H1 (cell line): ENCODE results near the gene ALPG. TPM values are rescaled to one million over a fixed set of nuclear protein-coding genes. Genes with fewer than 3 reads are reported as not detected.
A peak's percentile ranks its signal among the peaks of the same experiment; 100 is the strongest.

Source experiments
- CTCF ChIA-PET: fragments of 300-600 bp; sonication (Branson Sonifier 250); formaldehyde crosslinking; loops from one replicate; lab custom pipeline; 2021; ENCODE audit not compliant: partially characterized antibody; lab: Charles Lee
- POLR2A ChIA-PET: fragments of 300-600 bp; sonication (Branson Sonifier 250); formaldehyde crosslinking; loops from one replicate; lab custom pipeline; 2021; ENCODE audit warnings: inconsistent platforms; ENCODE audit not compliant: partially characterized antibody; lab: Charles Lee
- DNase-seq, 2 experiments: peaks; one replicate each; pipeline versions ENCODE4 v3.0.0 to v3.0.0-alpha.2; 2010 to 2022; ENCODE audit warnings: low spot score in 2 of 2, low read depth in 1 of 2, mixed read lengths in 1 of 2
- FAIRE-seq: peaks from 2 replicates; lab custom pipeline; 2011; peaks lifted over from hg19 to GRCh38; lab: Jason Lieb, UNC
- H2AFZ ChIP-seq: 2 replicates; pipeline ENCODE4 v1.8.1; 2012; ENCODE audit warnings: low read length, inconsistent platforms
- H2AK5ac ChIP-seq: 2 replicates; pipeline ENCODE4 v1.6.1; 2013; ENCODE audit warnings: low read depth, low read length
- H2BK120ac ChIP-seq: replicated peaks from 2 replicates; pipeline ENCODE3; 2013; ENCODE audit warnings: low read depth, low read length, inconsistent platforms
- H2BK12ac ChIP-seq: 2 replicates; pipeline ENCODE4 v1.6.1; 2013; ENCODE audit warnings: low read depth, low read length
- H2BK15ac ChIP-seq: 2 replicates; pipeline ENCODE4 v1.6.1; 2013; ENCODE audit warnings: low read length
- H2BK20ac ChIP-seq: 2 replicates; pipeline ENCODE4 v1.6.1; 2013; ENCODE audit warnings: low read length
- H2BK5ac ChIP-seq: 2 replicates; pipeline ENCODE4 v1.6.1; 2013; ENCODE audit warnings: low read depth, low read length
- H3K14ac ChIP-seq: 2 replicates; pipeline ENCODE4 v1.6.1; 2013; ENCODE audit warnings: inconsistent platforms; ENCODE audit not compliant: insufficient read length
- H3K18ac ChIP-seq: 2 replicates; pipeline ENCODE4 v1.6.1; 2013; ENCODE audit warnings: low read length; ENCODE audit errors: extremely low read depth
- H3K23ac ChIP-seq: 2 replicates; pipeline ENCODE4 v1.6.1; 2013; ENCODE audit warnings: inconsistent platforms; ENCODE audit not compliant: insufficient read length
- H3K23me2 ChIP-seq: 2 replicates; pipeline ENCODE4 v1.6.1; 2013; ENCODE audit warnings: low read depth, low read length
- H3K27ac ChIP-seq: 2 replicates; pipeline ENCODE4 v1.6.1; 2011; ENCODE audit warnings: low read depth, low read length, inconsistent platforms
- H3K27me3 ChIP-seq, 4 experiments: replicated peaks in 1 of 4; 1 replicate in 1 of 4; 2 replicates in 3 of 4; pipeline versions ENCODE4 v1.6.1 to v1.8.1; 2011 to 2013; ENCODE audit warnings: low read length in 3 of 4, mild to moderate bottlenecking in 3 of 4, inconsistent platforms in 2 of 4, mixed read lengths in 2 of 4, moderate library complexity in 1 of 4; ENCODE audit not compliant: control insufficient read depth in 3 of 4, insufficient read depth in 3 of 4; ENCODE audit errors: extremely low read depth in 1 of 4
- H3K36me3 ChIP-seq, 4 experiments: 2 replicates each; pipeline versions ENCODE4 v1.6.1 to v1.8.1; 2011 to 2013; ENCODE audit warnings: mild to moderate bottlenecking in 4 of 4, low read length in 3 of 4, moderate library complexity in 2 of 4, control low read depth in 1 of 4, inconsistent platforms in 1 of 4; ENCODE audit not compliant: insufficient read depth in 4 of 4, control insufficient read depth in 2 of 4
- H3K4ac ChIP-seq: replicated peaks from 2 replicates; pipeline ENCODE3; 2013; ENCODE audit warnings: low read length, low read depth, mixed read lengths, inconsistent platforms; ENCODE audit not compliant: insufficient read length
- H3K4me1 ChIP-seq, 4 experiments: replicated peaks in 1 of 4; 1 replicate in 1 of 4; 2 replicates in 3 of 4; pipeline versions ENCODE4 v1.6.1 to v1.8.1; 2011 to 2013; ENCODE audit warnings: low read length in 3 of 4, inconsistent platforms in 2 of 4, mixed read lengths in 1 of 4; ENCODE audit not compliant: insufficient read depth in 4 of 4, control insufficient read depth in 3 of 4
- H3K4me2 ChIP-seq, 2 experiments: 2 replicates each; pipeline versions ENCODE4 v1.6.1 to v1.8.1; 2011 to 2013; ENCODE audit warnings: low read depth in 2 of 2, low read length in 2 of 2, control low read depth in 1 of 2, inconsistent platforms in 1 of 2, mild to moderate bottlenecking in 1 of 2; ENCODE audit not compliant: insufficient read depth in 1 of 2
- H3K4me3 ChIP-seq, 4 experiments: fragments of 200-600, 300-600 bp in 1 of 4; sonication (generic), shearing (Covaris generic), sonication (Bioruptor Twin) in 1 of 4; 2 replicates each; pipeline versions ENCODE4 v1.5.1 to v1.8.1; 2011 to 2016; ENCODE audit warnings: low read length in 4 of 4, low read depth in 3 of 4, control low read depth in 2 of 4, inconsistent platforms in 2 of 4, mild to moderate bottlenecking in 2 of 4, mixed read lengths in 1 of 4, moderate library complexity in 1 of 4; ENCODE audit not compliant: insufficient read depth in 2 of 4; ENCODE audit errors: extremely low read depth in 1 of 4
- H3K56ac ChIP-seq: replicated peaks from 2 replicates; pipeline ENCODE3; 2013; ENCODE audit warnings: low read depth, mild to moderate bottlenecking, mixed read lengths, low read length, inconsistent platforms; ENCODE audit not compliant: insufficient read length
- H3K79me1 ChIP-seq: 2 replicates; pipeline ENCODE4 v1.6.1; 2013; ENCODE audit warnings: low read depth, low read length, control low read depth
- H3K79me2 ChIP-seq, 2 experiments: 2 replicates each; pipeline versions ENCODE4 v1.6.1 to v1.8.1; 2012 to 2013; ENCODE audit warnings: low read length in 2 of 2, mild to moderate bottlenecking in 2 of 2, inconsistent platforms in 1 of 2; ENCODE audit not compliant: insufficient read depth in 2 of 2, control insufficient read depth in 1 of 2
- H3K9ac ChIP-seq, 4 experiments: replicated peaks in 1 of 4; 1 replicate in 1 of 4; 2 replicates in 3 of 4; pipeline versions ENCODE4 v1.6.1 to v1.8.1; 2011 to 2013; ENCODE audit warnings: low read depth in 3 of 4, low read length in 3 of 4, control low read depth in 2 of 4, mild to moderate bottlenecking in 2 of 4, moderate library complexity in 2 of 4, inconsistent platforms in 1 of 4; ENCODE audit errors: extremely low read depth in 1 of 4
- H3K9me3 ChIP-seq, 2 experiments: 2 replicates each; pipeline versions ENCODE4 v1.6.1 to v1.8.1; 2012 to 2013; ENCODE audit warnings: mild to moderate bottlenecking in 2 of 2, moderate library complexity in 2 of 2, control low read depth in 1 of 2, inconsistent platforms in 1 of 2, low read depth in 1 of 2, low read length in 1 of 2, mixed read lengths in 1 of 2; ENCODE audit not compliant: insufficient read depth in 2 of 2
- H4K20me1 ChIP-seq, 2 experiments: replicated peaks in 1 of 2; 2 replicates each; pipeline versions ENCODE3 to v1.8.1; 2011 to 2013; ENCODE audit warnings: inconsistent platforms in 2 of 2, low read length in 2 of 2, mild to moderate bottlenecking in 1 of 2; ENCODE audit not compliant: insufficient read depth in 2 of 2, control insufficient read depth in 1 of 2
- H4K5ac ChIP-seq: 2 replicates; pipeline ENCODE4 v1.6.1; 2013; ENCODE audit warnings: low read length, low read depth, mixed read lengths, inconsistent platforms; ENCODE audit not compliant: insufficient read length
- H4K8ac ChIP-seq: 2 replicates; pipeline ENCODE4 v1.8.0; 2013; ENCODE audit warnings: mild to moderate bottlenecking, moderate library complexity, low read length, inconsistent platforms; ENCODE audit not compliant: insufficient read depth; ENCODE audit errors: extremely low read depth
- H4K91ac ChIP-seq: replicated peaks from 2 replicates; pipeline ENCODE3; 2013; ENCODE audit warnings: low read length, mixed read lengths, inconsistent platforms; ENCODE audit not compliant: insufficient read length
- ATF2 ChIP-seq: IDR thresholded peaks from 2 replicates; pipeline ENCODE4 v1.6.1; 2012; ENCODE audit warnings: low read length, inconsistent platforms
- BCL11A ChIP-seq, 2 experiments: IDR thresholded peaks; one replicate each; pipeline ENCODE4 v1.6.1; 2011; ENCODE audit warnings: low read depth in 2 of 2, low read length in 2 of 2, mild to moderate bottlenecking in 2 of 2
- CREB1 ChIP-seq: IDR thresholded peaks from 2 replicates; pipeline ENCODE4 v1.6.1; 2012; ENCODE audit warnings: inconsistent platforms
- CTBP2 ChIP-seq: IDR thresholded peaks from 2 replicates; pipeline ENCODE4 v1.7.0; 2011; ENCODE audit warnings: borderline replicate concordance, mild to moderate bottlenecking, moderate library complexity, mixed read lengths, low read length; ENCODE audit not compliant: insufficient read depth, insufficient read length
- EGR1 ChIP-seq: IDR thresholded peaks from 2 replicates; pipeline ENCODE4 v1.6.1; 2011; ENCODE audit warnings: low read depth, low read length, borderline replicate concordance
- EZH2 ChIP-seq: fragments of 200-600 bp; sonication (generic); IDR thresholded peaks from 2 replicates; pipeline ENCODE4 v1.7.1; 2012; ENCODE audit warnings: low read depth, mild to moderate bottlenecking, moderate library complexity, low read length, inconsistent platforms; ENCODE audit not compliant: severe bottlenecking
- HDAC2 ChIP-seq, 2 experiments: fragments of 300-600 bp in 1 of 2; sonication (generic) in 1 of 2; IDR thresholded peaks; 2 replicates each; pipeline ENCODE4 v1.6.1; 2011 to 2012; ENCODE audit warnings: low read depth in 2 of 2, low read length in 2 of 2, mild to moderate bottlenecking in 2 of 2, moderate library complexity in 2 of 2, borderline replicate concordance in 1 of 2, inconsistent platforms in 1 of 2
- RFX5 ChIP-seq: IDR thresholded peaks from 2 replicates; pipeline ENCODE4 v1.6.1; 2011; ENCODE audit warnings: low read depth, low read length, improper control_type of control experiment, borderline replicate concordance
- SIRT6 ChIP-seq: IDR thresholded peaks from one replicate; pipeline ENCODE4 v1.7.1; 2012; ENCODE audit warnings: low read length, inconsistent platforms
- TAF7 ChIP-seq: optimal IDR thresholded peaks from 2 replicates; pipeline ENCODE3; 2011; ENCODE audit warnings: low read depth, mild to moderate bottlenecking, inconsistent platforms, low read length, moderate library complexity, borderline replicate concordance
- TCF12 ChIP-seq: IDR thresholded peaks from 2 replicates; pipeline ENCODE4 v1.6.1; 2011; ENCODE audit warnings: low read depth, mild to moderate bottlenecking, low read length
- WGBS, 2 experiments: shearing (Covaris generic) in 1 of 2; methylation state at CpG; one replicate each; pipeline versions ENCODE4 v1.1.6 to v1.1.7; 2013 to 2015; ENCODE audit warnings: low lambda C conversion rate in 2 of 2, mixed read lengths in 2 of 2, inconsistent platforms in 1 of 2, low coverage in 1 of 2, missing lambda C conversion rate in 1 of 2; ENCODE audit not compliant: insufficient replicate concordance in 2 of 2, insufficient coverage in 1 of 2, insufficient read length in 1 of 2; ENCODE audit errors: extremely low coverage in 1 of 2, missing lambda C conversion rate in 1 of 2; 5-methylcytosine and 5-hydroxymethylcytosine counted together
- polyA plus RNA-seq, 7 experiments: library from polyadenylated mRNA; depleted of rRNA in 3 of 7; stranded (reverse) in 5 of 7; unstranded in 2 of 7; fragments of >200 nt in 5 of 7; fragments of 200-250 nt in 2 of 7; gene quantifications; 1 replicate in 5 of 7; 2 replicates in 1 of 7; 4 replicates in 1 of 7; pipeline versions ENCODE4 v1.2.1 to v1.2.3, GENCODE V29; 2011 to 2013; ENCODE audit warnings: missing spikeins in 2 of 7, mixed read lengths in 2 of 7
- total RNA-seq: library from RNA; stranded (reverse); fragmentation: NEBNext Ultra II Directional; extraction: Animal tissue kit (Norgen Biotek cat#: 25700); gene quantifications from 2 replicates; pipeline ENCODE4 v1.2.1, GENCODE V29; 2021

ALPG gene
- total and polyA plus RNA-seq, 2 of the 8 experiments (the other 6 are each of a cell fraction or from before 2014, with no cell fraction given), result 0.56 to 2.1 TPM

GRCh38 chr2:232438091-232438490 is 31.4 kb downstream of the ALPG start:
- ChIA-PET CTCF (interaction anchor here (1.1 to 6.8 kb wide), 17 partner anchors 9 to 152 kb away, joined by 3 to 82 read pairs (median 12); no protein-coding TSS in a partner anchor), POLR2A (interaction anchor here (1.1 to 1.6 kb wide), 3 partner anchors 17 to 24 kb away, joined by 4 to 5 read pairs (median 4); no protein-coding TSS in a partner anchor)
- Histone ChIP-seq H3K56ac (no peak overlapping the region), H3K14ac (no peak overlapping the region), H4K91ac (peak overlapping the region; percentile 73), H3K23ac (no peak overlapping the region), H2AK5ac (no peak overlapping the region), H2BK120ac (peak overlapping the region; percentile 43), H2AFZ (no peak overlapping the region), H3K27ac (no peak overlapping the region), H2BK12ac (peak overlapping the region; percentile 55; the same call in 1 of the 2 replicates), H2BK20ac (0 out of 2 replicates have a peak overlapping the region, but pooled peaks have one; percentile 90), H3K4me3 (no peak overlapping the region), H3K36me3 (no peaks in the 10 kb centered on the region), H3K4me2 (no peak overlapping the region), H2BK15ac (no peak overlapping the region), H3K27me3 (peaks cover 0 to 2% (median 0%) of the 10 kb centered on the region in 4 experiments; a peak in 2 of 7 replicates), H2BK5ac (no peak overlapping the region), H4K20me1 (no peaks in the 10 kb centered on the region), H3K9ac (no peak overlapping the region), H4K8ac (no peak overlapping the region), H3K4ac (no peak overlapping the region), H3K4me1 (peaks cover 0 to 5% (median 4%) of the 10 kb centered on the region in 4 experiments; a peak in 5 of 7 replicates), H4K5ac (no peak overlapping the region), H3K9me3 (no peaks in the 10 kb centered on the region), H3K23me2 (no peaks in the 10 kb centered on the region), H3K79me1 (no peaks in the 10 kb centered on the region), H3K79me2 (no peaks in the 10 kb centered on the region), H3K18ac (no peak overlapping the region)
- DNase-seq, result no peak
- WGBS, 2 experiments, result 85% methylated on average over 12 of the region's 12 CpGs; no CpG with 5 or more reads in 1 of the 2 experiments
- FAIRE-seq, result no peak
- TF ChIP-seq ATF2 (no peak), EGR1 (no peak), EZH2 (no peak), CREB1 (no peak), TAF7 (no peak), TCF12 (no peak), BCL11A (IDR thresholded peaks at IDR 0.05; ENCODE audit: low read depth in 2 of 2, low read length in 2 of 2) (no peak), RFX5 (no peak), SIRT6 (no peak), CTBP2 (no peak), HDAC2 (IDR thresholded peaks at IDR 0.05; ENCODE audit: borderline replicate concordance in 1 of 2, low read depth in 2 of 2, low read length in 2 of 2) (no peak)
